Gastroesophageal sphincter (tissue), 3 donors: Measurements from ENCODE around the gene IRS4.

Experiments used
- EP300 ChIP-seq: sonication (generic); formaldehyde crosslinking; IDR thresholded peaks from one replicate; pipeline ENCODE4 v1.6.1; 2017; ENCODE audit warnings: antibody characterized with exemption, mild to moderate bottlenecking
- POLR2A ChIP-seq, 2 donors: fragments of 450-650 bp; IDR thresholded peaks; one replicate each; pipeline ENCODE4 v1.6.1; 2017; ENCODE audit warnings: antibody characterized with exemption in 2 of 2, mild to moderate bottlenecking in 2 of 2, moderate library complexity in 1 of 2
- POLR2AphosphoS5 ChIP-seq: sonication (generic); formaldehyde crosslinking; IDR thresholded peaks from one replicate; pipeline ENCODE4 v1.6.1; 2017; ENCODE audit warnings: antibody characterized with exemption
- TF ChIP-seq, protein P1 (sequence below), 4 experiments: fragments of 200-600 bp in 2 of 4; fragments of 450-650 bp in 2 of 4; sonication (generic) in 1 of 4; IDR thresholded peaks; one replicate each; pipeline ENCODE4 v1.5.1; 2017 to 2019; ENCODE audit warnings: antibody characterized with exemption in 4 of 4, mild to moderate bottlenecking in 2 of 4, moderate library complexity in 2 of 4

DNA sequence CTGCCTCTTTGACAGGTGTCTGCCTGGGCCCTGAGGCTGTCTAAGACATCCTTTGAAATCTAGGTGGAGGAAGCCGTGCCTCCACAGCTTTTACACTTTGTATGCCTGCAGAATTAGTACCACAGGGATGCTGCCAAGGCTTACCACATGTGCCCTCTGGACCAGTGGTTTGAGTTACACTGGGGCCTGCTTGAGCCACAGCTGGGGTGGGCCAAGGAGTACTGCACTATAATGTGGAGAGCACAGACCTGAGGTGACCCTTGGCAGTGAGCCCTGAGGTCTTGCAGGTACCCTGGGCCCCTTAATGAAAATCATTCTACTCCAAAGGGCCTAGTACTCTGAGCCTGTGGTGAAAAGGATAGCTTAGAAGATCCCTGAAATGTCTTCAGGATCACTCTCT lies 27.2 kb upstream of the IRS4 start:
- TF ChIP-seq, protein P1, sequence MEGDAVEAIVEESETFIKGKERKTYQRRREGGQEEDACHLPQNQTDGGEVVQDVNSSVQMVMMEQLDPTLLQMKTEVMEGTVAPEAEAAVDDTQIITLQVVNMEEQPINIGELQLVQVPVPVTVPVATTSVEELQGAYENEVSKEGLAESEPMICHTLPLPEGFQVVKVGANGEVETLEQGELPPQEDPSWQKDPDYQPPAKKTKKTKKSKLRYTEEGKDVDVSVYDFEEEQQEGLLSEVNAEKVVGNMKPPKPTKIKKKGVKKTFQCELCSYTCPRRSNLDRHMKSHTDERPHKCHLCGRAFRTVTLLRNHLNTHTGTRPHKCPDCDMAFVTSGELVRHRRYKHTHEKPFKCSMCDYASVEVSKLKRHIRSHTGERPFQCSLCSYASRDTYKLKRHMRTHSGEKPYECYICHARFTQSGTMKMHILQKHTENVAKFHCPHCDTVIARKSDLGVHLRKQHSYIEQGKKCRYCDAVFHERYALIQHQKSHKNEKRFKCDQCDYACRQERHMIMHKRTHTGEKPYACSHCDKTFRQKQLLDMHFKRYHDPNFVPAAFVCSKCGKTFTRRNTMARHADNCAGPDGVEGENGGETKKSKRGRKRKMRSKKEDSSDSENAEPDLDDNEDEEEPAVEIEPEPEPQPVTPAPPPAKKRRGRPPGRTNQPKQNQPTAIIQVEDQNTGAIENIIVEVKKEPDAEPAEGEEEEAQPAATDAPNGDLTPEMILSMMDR (IDR thresholded peaks at IDR 0.05): no peak
- TF ChIP-seq POLR2A (IDR thresholded peaks at IDR 0.05): no peak
- TF ChIP-seq POLR2AphosphoS5: no peak
- TF ChIP-seq EP300: no peak
